GM13976 (cell line): ENCODE data around the gene GLP2R.

Source experiments
- DNase-seq: peaks from one replicate; pipeline ENCODE4 v3.0.0; 2012; ENCODE audit warnings: low spot score
- CTCF ChIP-seq: IDR thresholded peaks from 2 replicates; pipeline ENCODE4 v1.5.1; 2012; ENCODE audit warnings: borderline replicate concordance, mild to moderate bottlenecking; ENCODE audit not compliant: insufficient read depth; ENCODE audit errors: extremely low read depth, missing control alignments, control extremely low read depth
- in situ Hi-C: fragments of 300-500 bp; cut with MboI; formaldehyde crosslinking; loops from one replicate; pipeline ENCODE4 v1.12.0; 2022; ENCODE audit warnings: low sequenced_read_pairs, mixed read lengths, inconsistent platforms; ENCODE audit not compliant: unreplicated experiment

Gene GLP2R

GRCh38 chr17:9911089-9911488, 85.4 kb downstream of the GLP2R start:
- DNase-seq = no peak
- TF ChIP-seq CTCF = no peak
- in situ Hi-C loops = no loop called here

DNA sequence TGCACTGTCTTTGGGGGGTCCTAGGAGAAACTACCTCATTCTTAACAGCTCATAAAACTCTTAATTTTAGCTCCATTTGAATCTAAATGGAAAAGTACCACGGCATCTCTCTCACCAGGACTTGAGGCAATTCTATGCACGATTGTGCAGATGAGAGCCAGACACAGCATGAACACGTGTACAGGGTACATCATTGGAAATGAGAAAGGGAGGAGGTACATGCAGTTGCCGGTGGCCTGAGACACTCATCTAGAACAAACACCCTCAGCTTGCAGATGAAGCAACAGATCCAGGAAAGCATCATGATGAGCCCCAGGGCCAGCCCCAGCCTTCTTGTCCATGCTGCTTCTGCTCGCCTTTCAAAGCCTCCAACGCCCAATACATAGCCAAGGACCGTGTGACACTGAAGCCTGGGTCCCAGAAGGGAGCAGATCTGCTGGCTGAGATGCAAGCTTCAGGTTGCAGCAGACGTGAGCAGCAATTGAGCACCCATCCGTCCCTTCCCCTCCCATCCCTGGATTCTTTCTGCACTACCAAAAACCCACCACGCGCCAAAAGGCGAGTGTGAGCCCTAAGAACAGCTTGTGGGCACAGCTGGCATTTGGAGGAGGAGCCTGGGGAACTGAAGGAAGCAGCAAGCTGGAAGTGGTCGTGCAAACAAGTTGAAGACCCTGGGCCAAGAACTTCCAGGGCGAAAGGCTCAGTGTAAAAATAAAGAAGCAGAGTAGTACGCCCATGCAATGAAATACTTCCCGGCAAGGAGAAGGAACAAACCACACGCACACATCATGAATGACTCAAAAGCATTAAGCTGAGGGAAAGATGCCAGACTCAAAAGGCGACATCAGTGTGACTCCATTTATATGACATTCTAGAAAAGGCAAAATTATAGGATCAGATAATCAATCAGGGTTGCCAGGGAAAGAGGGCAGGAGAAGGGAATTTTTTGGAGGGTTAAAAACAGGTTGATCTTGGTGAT, 86.7 kb downstream of the GLP2R start:
- DNase-seq = no peak
- TF ChIP-seq CTCF = no peak
- in situ Hi-C loops = no loop called here

GRCh38 chr17:9913476-9913875, 87.8 kb downstream of the GLP2R start:
- in situ Hi-C loops = no loop called here
- no peak for DNase-seq
- no peak for TF ChIP-seq CTCF

DNA sequence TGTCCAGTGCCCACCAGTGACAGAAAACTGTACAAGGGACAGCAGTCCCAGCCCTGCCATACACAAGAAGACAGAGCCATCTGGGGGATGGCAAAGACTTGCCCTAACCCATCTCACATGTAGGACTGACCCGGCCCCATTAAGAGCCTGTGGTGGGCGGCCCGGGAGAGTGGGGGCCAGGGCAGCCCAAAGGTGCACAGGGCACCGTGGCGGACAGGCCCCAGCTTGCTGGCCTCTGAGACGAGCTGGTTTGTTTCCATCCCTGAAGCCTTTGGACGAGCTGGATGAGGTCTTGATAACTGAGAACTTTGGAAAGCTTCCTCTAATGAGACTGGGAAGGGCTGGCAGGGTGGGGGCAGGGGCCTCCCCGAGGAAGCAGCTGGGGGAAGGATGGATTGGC, 90.4 kb downstream of the GLP2R start:
- no peak for TF ChIP-seq CTCF
- no peak for DNase-seq
- in situ Hi-C loops = no loop called here

DNA sequence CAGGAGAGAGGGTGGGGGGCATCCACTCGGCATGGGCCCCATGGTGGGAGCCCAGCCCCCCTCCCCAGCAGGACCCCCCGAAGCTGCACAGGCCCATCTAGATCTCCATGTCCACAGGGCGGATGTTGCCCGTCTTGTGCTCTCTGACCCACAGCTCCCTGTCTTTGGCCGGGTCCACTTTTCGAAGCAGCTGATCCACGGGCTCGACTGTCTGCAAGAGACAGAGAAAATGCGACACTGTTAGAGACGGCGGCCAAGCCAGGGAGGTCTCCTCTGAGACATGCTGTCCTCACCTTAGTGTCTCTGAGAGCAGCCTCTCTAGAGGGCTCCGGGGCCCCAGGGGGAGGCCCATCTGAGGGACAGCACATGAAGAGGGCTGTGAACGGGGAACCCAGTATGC, 91.4 kb downstream of the GLP2R start:
- in situ Hi-C loops = no loop called here
- DNase-seq = no peak
- TF ChIP-seq CTCF = no peak

- TF ChIP-seq CTCF = no peak
- DNase-seq = no peak
- in situ Hi-C loops = no loop called here
Observed at GRCh38 chr17:9917801-9918200, 92.1 kb downstream of the GLP2R start.
